ENCODE data around the gene INO80B.
A peak's percentile ranks its signal among the peaks of the same experiment; 100 is the strongest.

INO80B gene

DNA sequence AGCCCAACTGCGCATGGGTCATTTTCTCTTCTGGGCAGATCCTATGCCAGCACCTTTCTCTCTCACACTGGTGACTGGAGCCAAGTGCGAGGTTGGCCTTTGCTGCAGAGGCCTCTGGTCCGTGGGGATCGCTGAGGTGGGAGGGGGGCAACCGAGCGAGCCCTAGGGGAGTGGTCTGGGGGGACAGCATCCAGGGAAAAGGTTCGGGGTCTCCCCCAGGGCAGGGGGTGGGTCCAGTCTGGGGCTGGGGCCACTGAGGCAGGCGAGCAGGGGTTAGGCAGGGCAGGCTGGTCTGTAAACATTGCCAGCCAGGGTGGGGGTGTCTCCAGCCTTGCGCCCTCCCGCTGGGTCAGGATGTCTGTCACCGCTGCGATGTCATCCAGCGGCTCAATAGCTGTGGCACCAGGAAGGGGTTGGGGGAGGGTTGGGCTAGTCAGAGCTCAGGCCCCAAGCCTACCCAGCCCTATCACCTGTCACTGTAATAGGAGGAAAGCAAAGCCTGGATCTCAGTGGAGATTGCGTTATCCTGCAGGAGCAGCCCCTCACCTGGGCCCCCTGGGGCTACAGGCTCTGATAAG, 28.6 kb upstream of the INO80B start:
- no peak for DNase-seq

GRCh38 chr2:74427551-74427950, 27.3 kb upstream of the INO80B start:
- no peak for DNase-seq

DNA sequence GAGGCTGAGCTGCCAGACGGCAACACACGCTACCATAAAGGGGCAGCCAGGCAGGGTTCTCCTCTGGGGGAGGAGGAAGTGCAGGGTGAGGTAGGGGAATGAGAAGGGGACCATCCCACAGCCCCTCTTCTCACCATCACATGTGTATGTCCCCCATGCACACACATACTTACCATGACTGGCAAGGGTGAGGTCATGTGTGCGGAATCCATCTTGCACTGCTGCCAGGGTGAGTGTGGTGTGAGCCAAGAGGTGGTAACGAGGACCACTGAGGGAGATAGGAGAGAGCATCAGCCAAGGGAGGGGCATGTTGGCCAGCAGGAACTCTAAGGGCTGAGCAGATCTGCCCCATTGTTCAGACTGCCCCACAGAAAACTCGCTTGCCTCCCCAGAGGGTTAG, 26.2 kb upstream of the INO80B start:
- DNase-seq, result no peak

GRCh38 chr2:74429487-74430451, 25.1 kb upstream of the INO80B start:
- no peak for DNase-seq

DNA sequence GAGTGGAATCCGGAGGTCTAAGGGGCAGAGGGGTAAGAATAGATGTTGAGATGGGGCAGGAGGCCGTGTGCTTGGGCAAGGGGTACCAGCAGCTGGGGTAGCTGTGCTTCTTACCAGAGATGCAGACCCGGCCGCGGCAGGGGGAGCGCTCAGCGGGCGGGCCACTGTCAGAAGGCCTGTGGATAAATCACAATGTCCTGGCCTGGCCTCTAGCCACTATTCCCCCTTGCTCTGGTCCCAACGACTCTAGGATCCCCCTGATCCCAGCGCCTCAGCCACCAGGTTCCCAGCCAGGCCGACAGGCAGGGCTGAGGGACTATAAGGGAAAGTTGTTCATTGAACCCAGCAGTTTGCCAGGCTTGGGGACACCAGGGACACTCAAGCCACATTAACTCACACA, 24.4 kb upstream of the INO80B start:
- DNase-seq, result no peak

- no peak for DNase-seq
These were observed 18.6 kb upstream of the INO80B start for GRCh38 chr2:74436111-74436805.

DNA sequence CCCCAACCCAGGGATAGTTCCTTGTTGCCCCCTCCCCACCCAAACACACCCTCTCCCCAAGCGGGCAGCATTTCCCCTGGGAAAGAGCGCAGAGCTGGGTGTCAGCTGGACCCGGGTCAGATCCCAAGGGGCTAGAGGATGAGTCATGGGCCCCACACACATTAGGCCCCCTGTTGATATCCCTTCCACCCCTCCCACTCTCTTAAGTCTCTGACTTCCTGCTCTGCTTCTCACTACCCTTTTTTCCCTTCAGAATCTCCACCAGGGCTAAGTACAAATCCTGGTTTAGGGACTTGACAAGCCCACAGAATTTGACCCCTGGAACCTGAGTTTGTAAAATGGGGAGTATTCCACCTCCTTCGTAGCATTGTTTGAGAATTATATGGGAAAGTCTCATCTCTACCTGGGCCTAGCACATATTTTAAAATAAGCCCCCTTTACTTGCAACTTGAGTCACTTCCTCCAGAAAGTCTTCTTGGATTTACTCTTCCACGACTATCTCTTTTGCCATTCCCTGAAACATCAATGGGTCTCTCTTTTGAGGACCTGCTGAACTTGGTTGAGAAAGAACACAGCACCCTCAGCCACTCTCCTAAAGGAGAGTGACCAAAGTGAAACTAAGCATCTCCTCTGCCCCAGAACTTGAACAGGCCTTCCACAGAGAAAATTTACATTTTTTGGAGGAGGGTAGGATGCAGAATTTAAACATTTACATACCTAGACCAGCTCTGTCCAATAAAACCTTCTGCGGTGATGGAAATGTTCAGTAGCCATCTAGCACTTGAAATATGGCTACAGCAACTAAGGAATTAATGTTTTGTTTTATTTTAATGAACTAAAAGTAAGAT, 17.8 kb upstream of the INO80B start:
- no peak for DNase-seq

GRCh38 chr2:74438248-74438647, 16.6 kb upstream of the INO80B start:
- DNase-seq, result no peak

- DNase-seq, result no peak
These were observed 15.5 kb upstream of the INO80B start for GRCh38 chr2:74439373-74439772.

DNA sequence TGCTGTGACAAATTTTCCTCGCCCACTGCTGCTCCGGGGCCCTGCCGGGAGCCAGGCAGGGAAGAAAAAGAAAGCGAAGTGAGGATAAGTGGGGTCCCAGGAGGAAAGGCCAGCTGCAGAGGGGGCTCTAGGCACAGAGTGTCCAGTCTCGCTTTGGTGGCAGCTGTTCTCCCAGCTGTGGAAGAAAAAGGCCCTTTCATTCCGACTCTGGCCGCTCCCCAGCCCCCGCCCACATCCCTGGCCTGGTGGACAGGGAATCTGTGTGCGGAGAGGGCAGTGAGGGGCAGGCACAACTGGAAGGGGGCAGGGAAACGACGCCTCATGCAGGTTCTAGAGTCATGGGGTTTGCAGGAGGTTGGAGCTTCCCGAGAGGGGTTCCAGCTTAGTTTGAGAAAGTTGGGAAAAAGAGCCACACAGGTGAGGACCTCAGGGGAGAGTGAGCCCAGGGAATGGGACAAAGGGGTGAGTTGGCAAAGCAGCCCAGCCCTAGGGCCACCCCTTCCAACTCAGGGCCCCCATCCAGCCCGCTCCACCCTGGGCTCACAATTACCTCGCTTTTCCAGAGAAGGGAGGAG, 15.0 kb upstream of the INO80B start:
- DNase-seq, result no peak

DNA sequence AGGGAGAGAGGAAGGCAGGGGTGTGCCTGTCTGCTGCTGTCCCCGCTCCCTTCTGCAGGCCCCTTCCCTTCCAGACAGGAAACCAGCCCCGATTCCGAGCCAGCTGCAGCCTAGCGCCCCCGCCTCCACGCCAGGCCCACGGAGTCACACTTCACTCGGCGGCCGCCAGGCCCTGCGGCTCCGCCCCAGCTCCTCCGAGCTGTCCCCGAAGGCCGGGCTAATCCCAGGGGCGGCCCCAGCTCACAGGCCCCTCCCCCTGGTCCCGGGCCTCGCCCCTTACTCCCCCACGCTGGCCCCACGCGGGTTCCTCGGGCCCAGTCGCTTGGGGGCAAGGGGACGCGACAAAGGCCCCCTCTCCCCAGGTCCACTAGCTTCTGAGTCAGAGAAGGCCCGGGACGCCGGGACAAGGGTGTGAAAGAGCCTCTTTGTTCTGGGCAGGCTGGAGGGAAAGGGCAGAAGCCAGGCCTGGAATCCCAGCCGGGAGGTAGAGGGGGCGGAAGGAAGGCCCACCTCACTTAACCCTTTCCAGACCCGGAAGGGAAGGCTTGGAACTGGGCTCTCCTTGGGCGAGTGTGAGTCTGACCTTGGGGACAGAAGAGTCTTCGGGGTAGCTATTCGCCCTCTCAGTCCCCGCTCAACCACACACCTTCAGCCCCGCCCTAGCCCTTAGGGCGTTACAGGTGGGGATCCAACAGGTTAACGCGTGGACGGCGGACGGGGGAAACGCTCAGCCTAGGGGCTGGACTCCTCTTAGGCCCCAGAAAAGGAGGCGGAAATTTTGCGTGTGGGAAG, 14.3 kb upstream of the INO80B start:
- DNase-seq, result peak in 3 of 6 experiments; percentile 18 to 27 (median 22)

DNA sequence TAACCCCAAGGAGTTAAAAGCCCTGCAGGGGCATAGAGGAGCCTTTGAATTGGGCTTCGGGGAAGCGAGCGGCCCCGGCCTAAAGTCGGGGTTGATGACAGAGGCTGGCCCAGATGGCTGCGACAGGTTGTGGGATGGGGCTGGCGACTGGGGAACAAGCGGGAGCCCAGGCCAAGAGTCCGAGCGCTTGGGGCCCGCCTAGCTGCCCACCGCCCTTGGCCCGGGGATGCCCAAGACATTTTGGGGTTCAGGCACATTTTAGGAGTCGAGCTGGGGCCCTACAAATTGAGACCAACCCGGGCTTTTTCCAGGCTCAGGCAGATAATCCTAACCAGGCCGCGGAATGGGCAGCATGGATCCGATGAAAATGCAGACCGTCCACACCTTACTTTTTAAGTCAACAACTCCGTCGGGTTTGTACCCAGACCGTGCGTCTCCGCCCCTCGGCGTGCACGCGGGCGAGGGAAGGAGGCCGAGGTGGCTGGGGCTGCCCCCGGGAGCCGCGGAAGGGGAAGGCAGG, 13.7 kb upstream of the INO80B start:
- DNase-seq, result no peak

DNA sequence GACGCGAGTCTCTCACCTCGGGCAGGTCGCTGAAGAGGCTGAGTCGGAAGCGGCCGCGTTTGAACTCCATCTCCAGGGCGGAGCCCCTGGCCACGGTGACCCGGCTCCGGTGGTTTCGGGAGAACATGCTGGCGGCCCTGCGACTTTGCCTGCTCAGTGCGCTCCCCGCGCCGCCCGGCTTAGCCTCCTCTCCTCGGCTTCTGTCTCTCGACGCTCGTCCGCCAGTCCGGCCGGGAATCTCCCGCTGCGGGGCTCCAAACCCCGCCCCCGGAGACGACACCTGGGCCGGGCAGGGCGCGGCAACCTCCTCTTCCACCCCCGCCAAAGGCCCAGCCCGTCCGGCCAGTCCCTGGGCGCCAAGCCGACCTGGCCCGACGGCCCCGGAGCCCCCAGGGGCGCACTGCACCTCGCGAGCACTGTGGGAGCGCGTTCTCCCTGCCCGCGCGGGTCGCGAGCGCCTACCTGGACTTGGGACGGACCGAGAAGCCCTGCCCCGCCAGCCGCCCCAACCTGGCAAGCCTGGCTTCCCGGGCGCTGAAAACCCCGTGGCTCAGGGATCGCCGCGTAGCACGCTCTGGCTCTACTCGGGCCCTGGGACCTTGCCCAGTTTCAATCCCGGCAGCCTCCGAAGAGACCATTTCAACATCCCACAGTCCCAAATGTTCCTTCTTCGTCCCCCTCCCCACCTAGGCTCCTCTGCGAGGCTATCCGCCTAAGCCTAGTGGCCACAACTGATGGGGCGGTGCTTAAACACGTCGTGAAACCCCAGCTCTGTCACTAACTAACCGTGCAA, 13.0 kb upstream of the INO80B start, which contains the start of gene RTKN:
TSS of gene RTKN (minus strand) at position 248 of the 793 bp plus-strand sequence. CDS start at position 127, 121 bp downstream.
- DNase-seq, result peak in 2 of 6 experiments; percentile 21 to 40

- DNase-seq, result peak in 1 of 6 experiments; percentile 6
These were observed 12.2 kb upstream of the INO80B start for GRCh38 chr2:74442483-74443297.

DNA sequence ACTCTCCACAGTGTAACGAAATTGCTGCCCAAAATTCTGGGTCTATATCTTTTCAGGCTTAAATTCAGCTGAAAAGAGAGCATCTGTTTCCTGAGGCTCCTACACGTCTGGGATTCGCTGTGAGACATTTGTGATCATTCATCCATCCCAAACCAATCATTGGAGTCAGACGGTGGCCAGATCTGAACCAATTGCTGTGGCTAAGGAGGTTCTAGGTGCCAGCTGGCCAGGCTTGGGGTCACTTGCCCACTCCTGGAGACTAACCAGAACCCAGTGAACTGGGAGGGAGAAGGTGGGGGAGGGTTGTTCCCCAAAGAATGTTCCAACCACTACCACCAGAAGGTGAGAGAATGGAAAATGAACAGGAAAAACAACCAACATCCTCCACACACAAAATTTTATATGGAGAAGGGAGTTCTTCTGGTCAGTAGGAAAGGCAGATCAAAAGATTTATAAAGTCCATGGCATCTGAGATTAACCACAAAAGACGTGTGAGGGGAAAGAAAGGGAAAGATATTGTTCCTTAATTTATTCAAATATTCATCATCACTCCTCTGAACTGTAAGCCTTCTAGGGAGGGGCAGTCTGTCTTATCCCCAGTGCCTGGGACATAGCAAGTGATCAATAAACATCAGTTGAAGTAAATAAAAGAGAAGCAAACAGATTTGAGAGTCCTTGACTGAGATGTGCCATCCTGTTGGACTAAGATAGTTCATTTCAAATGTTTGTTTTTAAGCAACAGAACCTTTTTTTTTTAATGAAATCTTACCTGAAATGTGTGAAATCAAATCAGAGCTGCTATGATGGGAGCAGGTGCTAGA, 10.2 kb upstream of the INO80B start:
- DNase-seq, result no peak

DNA sequence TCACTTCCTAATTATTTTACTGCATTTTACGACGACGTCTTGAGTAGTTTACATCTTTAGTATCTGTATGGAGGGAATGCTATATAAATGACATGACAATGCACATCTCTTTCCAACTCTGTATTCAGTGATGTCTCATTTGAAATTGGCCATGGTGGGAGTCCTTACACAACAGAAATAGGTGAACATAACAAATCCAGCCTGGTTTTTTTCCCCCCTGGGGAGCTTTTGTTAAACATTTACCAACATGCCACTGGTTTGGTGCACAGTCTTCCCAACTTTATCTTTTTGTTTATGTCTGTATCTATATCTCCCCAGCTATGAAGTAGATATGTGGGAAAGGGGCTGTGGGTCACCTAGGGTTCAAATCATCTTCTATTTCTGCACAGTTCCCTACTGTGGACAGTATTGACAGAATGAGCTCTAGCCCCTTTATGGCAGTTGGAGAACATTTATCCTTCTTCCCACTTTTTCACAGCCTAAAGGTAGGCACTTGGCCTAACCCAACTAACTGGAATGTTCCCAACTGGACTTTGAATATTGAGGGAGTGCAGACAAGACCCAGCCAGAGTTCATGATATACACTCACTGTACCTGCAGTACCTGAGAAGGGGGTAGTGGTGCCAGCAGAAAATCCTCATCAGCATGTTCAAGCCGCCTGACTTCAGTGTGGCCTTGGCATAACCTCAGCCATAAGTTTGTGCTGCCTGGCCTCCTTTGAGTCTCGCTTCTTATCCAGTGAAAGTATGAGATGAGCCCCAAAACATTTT, 7.5 kb upstream of the INO80B start:
- no peak for DNase-seq

DNA sequence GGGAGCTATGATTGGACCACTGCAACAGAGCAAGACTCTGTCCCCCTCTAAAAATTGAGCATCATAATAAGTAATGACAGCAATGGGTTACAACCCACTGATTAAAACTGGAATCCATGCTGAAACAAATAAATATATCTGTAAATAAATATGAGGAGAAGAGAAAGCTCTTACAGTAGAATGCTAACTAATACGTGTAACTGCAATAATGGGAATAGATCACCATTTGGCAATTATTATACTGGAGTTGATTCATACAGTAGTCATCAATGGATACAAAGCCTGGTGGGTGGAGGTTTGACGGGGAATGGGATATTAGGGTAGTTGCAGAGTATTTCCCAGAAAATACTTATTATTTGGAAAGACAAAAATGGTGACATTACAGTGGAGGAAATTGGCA, 6.1 kb upstream of the INO80B start:
- no peak for DNase-seq

Measured in stimulated activated naive CD4-positive, alpha-beta T cell (primary cell).